ENCODE results near the gene STX12.

Gene STX12

GRCh38 chr1:27772932-27773825, at the start of gene STX12:
TSS of gene STX12 (plus strand) at chr1:27773219. CDS start at chr1:27773308, 89 bp downstream.
- peak; percentile 96 for DNase-seq (ENCODE audit: low read depth)

- no peak for DNase-seq (ENCODE audit: low read depth)
These were observed 48.1 kb upstream of the STX12 start for GRCh38 chr1:27724961-27725373.

- peak; percentile 98 for DNase-seq (ENCODE audit: low read depth)
These were observed 47.4 kb upstream of the STX12 start, which contains the start of gene FAM76A for GRCh38 chr1:27725374-27726172. TSS of gene FAM76A (plus strand) at chr1:27725961. CDS start at chr1:27726081, 120 bp downstream.

- DNase-seq (ENCODE audit: low read depth), result peak; percentile 6
These were observed 46.6 kb upstream of the STX12 start for GRCh38 chr1:27726173-27727044.

- DNase-seq (ENCODE audit: low read depth), result no peak
These were observed 45.9 kb upstream of the STX12 start for GRCh38 chr1:27727126-27727525.

- no peak for DNase-seq (ENCODE audit: low read depth)
These were observed 36.8 kb upstream of the STX12 start for GRCh38 chr1:27736252-27736651.

- DNase-seq (ENCODE audit: low read depth), result no peak
These were observed 31.9 kb upstream of the STX12 start for GRCh38 chr1:27741121-27741520.

GRCh38 chr1:27744556-27744955, 28.5 kb upstream of the STX12 start:
- no peak for DNase-seq (ENCODE audit: low read depth)

GRCh38 chr1:27745466-27745865, 27.6 kb upstream of the STX12 start:
- DNase-seq (ENCODE audit: low read depth), result no peak

- DNase-seq (ENCODE audit: low read depth), result no peak
These were observed 20.7 kb upstream of the STX12 start for GRCh38 chr1:27752360-27752759.

- no peak for DNase-seq (ENCODE audit: low read depth)
These were observed 17.7 kb upstream of the STX12 start for GRCh38 chr1:27755286-27755685.

- no peak for DNase-seq (ENCODE audit: low read depth)
These were observed 17.2 kb upstream of the STX12 start for GRCh38 chr1:27755865-27756264.

- DNase-seq (ENCODE audit: low read depth), result no peak
These were observed 13.8 kb upstream of the STX12 start for GRCh38 chr1:27759236-27759635.

- no peak for DNase-seq (ENCODE audit: low read depth)
These were observed 12.6 kb upstream of the STX12 start for GRCh38 chr1:27760426-27760825.

GRCh38 chr1:27762033-27762432, 11.0 kb upstream of the STX12 start:
- no peak for DNase-seq (ENCODE audit: low read depth)

GRCh38 chr1:27763358-27763757, 9.7 kb upstream of the STX12 start:
- no peak for DNase-seq (ENCODE audit: low read depth)

- DNase-seq (ENCODE audit: low read depth), result no peak
These were observed 2.7 kb upstream of the STX12 start for GRCh38 chr1:27770293-27770830.

- DNase-seq (ENCODE audit: low read depth), result no peak
These were observed 735 bp upstream of the STX12 start for GRCh38 chr1:27772036-27772931.

GRCh38 chr1:27773826-27774445, 917 bp downstream of the STX12 start:
- no peak for DNase-seq (ENCODE audit: low read depth)

- no peak for DNase-seq (ENCODE audit: low read depth)
These were observed 1.6 kb downstream of the STX12 start for GRCh38 chr1:27774654-27775053.
